Adrenal gland (tissue), 5 donors: ENCODE measurements around the gene ARFIP1.

Experiments
- CTCF ChIP-seq, 6 experiments: fragments of 450-650 bp in 4 of 6; fragments of 200-600 bp in 2 of 6; sonication (generic) in 1 of 6; IDR thresholded peaks; 1 replicate in 5 of 6; 2 replicates in 1 of 6; pipeline versions ENCODE4 v1.5.1 to v1.8.0; 2016 to 2021; ENCODE audit warnings: antibody characterized with exemption in 6 of 6, mild to moderate bottlenecking in 2 of 6, moderate library complexity in 1 of 6
- POLR2A ChIP-seq, 2 donors: fragments of 450-650 bp; IDR thresholded peaks; one replicate each; pipeline ENCODE4 v1.6.1; 2017; ENCODE audit warnings: antibody characterized with exemption in 2 of 2, mild to moderate bottlenecking in 2 of 2, moderate library complexity in 1 of 2
- donor health status: DM: no; HTN: no; CAD: no.

GRCh38 chr4:152892974-152893373, 113.2 kb downstream of the ARFIP1 start:
- no peak for TF ChIP-seq CTCF (IDR thresholded peaks at IDR 0.05)
- TF ChIP-seq POLR2A (IDR thresholded peaks at IDR 0.05) = no peak
